Measurements from ENCODE around the gene ENTPD2. TPM values are rescaled to one million over a fixed set of nuclear protein-coding genes. Genes with fewer than 3 reads are reported as not detected.
A peak's percentile ranks its signal among the peaks of the same experiment; 100 is the strongest.

ENTPD2 gene
- total and polyA plus RNA-seq, 9 of the 15 experiments (the other 6 are each of a cell fraction or from before 2014, with no cell fraction given), result 0.04 to 0.60 (median 0.14) TPM; not detected in 4

DNA sequence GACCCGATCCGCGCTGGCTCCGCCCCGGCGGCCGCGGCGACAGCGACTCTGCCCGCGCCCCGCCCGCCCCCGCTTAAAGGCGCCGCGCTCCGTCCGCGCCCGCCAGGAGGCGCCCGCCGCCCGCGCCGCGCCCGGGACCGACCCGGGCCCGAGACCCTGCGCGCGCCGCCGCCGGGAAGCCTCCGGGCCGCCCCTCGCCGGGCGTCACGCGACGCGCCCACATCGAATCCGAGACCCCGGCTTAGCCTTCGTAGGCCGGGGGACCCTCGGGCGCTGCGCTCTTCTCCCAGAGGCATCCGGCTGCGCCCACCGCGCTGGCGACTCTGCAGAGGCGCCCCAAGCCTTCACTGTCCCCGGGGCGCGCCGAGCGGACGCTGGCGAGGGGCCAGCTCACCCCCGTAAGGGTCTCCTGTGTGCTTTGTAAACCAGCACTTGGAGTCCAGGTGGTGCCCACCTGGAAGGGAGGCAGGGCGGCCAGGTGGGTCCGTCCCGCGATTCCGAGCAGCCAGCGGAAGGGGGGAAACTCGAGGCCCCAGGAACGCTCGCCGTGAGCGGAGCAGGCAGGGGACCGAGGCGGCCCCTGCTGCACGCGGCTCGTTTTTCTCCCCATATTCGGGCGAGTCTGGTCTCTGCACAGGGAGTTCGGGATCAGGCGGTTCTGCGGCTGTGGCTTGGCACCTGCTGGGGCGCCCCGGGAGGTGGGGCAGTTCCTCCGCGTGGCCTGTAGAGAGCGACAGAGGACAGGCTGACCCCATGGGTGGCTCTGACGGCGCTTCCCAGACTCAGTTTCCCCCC lies 25.4 kb downstream of the ENTPD2 start (continued):
- TF ChIP-seq FUS (optimal IDR thresholded peaks at IDR 0.05; ENCODE audit: low read depth, low read length) (no peak), THRAP3 (IDR thresholded peaks at IDR 0.05; ENCODE audit: borderline replicate concordance) (no peak), GABPB2 (CRISPR knock-in tag; conservative IDR thresholded peaks at IDR 0.05) (no peak), NR2F6 (CRISPR knock-in tag; IDR thresholded peaks at IDR 0.05) (no peak), CBFA2T2 (conservative IDR thresholded peaks at IDR 0.05) (no peak; the same call in 1 of the 2 replicates), C11orf30 (IDR thresholded peaks at IDR 0.05; ENCODE audit: low read depth) (no peak), HNRNPUL1 (IDR thresholded peaks at IDR 0.05; ENCODE audit: low read length) (no peak), RNF2 (IDR thresholded peaks at IDR 0.05) (no peak), ELK3 (CRISPR knock-in tag; IDR thresholded peaks at IDR 0.05) (no peak), ZNF184 (CRISPR knock-in tag; IDR thresholded peaks at IDR 0.05) (no peak), ZNF140 (CRISPR knock-in tag; IDR thresholded peaks at IDR 0.05) (no peak), MTA1 (IDR thresholded peaks at IDR 0.05; ENCODE audit: borderline replicate concordance) (no peak), EGR1 (conservative IDR thresholded peaks at IDR 0.05) (peak; percentile 33), TAF7 (tag; IDR thresholded peaks at IDR 0.05) (no peak), PREB (CRISPR knock-in tag; IDR thresholded peaks at IDR 0.05) (no peak), ZC3H4 (CRISPR knock-in tag; IDR thresholded peaks at IDR 0.05; ENCODE audit: borderline replicate concordance) (0 out of 2 replicates have a peak, but pooled peaks have one; percentile 19), TSC22D4 (tag; IDR thresholded peaks at IDR 0.05) (no peak)
- TF ChIP-seq, protein P1, sequence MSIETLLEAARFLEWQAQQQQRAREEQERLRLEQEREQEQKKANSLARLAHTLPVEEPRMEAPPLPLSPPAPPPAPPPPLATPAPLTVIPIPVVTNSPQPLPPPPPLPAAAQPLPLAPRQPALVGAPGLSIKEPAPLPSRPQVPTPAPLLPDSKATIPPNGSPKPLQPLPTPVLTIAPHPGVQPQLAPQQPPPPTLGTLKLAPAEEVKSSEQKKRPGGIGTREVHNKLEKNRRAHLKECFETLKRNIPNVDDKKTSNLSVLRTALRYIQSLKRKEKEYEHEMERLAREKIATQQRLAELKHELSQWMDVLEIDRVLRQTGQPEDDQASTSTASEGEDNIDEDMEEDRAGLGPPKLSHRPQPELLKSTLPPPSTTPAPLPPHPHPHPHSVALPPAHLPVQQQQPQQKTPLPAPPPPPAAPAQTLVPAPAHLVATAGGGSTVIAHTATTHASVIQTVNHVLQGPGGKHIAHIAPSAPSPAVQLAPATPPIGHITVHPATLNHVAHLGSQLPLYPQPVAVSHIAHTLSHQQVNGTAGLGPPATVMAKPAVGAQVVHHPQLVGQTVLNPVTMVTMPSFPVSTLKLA (conservative IDR thresholded peaks at IDR 0.05), result no peak; a peak in 1 of 4 replicates
- TF ChIP-seq, protein P2, sequence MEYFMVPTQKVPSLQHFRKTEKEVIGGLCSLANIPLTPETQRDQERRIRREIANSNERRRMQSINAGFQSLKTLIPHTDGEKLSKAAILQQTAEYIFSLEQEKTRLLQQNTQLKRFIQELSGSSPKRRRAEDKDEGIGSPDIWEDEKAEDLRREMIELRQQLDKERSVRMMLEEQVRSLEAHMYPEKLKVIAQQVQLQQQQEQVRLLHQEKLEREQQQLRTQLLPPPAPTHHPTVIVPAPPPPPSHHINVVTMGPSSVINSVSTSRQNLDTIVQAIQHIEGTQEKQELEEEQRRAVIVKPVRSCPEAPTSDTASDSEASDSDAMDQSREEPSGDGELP (CRISPR knock-in tag; IDR thresholded peaks at IDR 0.05; ENCODE audit: borderline replicate concordance), result peak; percentile 14; the same call in 1 of the 2 replicates
- TF ChIP-seq, protein P3, sequence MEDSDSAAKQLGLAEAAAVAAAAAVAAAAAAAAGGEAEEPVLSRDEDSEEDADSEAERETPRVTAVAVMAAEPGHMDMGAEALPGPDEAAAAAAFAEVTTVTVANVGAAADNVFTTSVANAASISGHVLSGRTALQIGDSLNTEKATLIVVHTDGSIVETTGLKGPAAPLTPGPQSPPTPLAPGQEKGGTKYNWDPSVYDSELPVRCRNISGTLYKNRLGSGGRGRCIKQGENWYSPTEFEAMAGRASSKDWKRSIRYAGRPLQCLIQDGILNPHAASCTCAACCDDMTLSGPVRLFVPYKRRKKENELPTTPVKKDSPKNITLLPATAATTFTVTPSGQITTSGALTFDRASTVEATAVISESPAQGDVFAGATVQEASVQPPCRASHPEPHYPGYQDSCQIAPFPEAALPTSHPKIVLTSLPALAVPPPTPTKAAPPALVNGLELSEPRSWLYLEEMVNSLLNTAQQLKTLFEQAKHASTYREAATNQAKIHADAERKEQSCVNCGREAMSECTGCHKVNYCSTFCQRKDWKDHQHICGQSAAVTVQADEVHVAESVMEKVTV (CRISPR knock-in tag; IDR thresholded peaks at IDR 0.05), result no peak

Data from K562 (cell line).